Large intestine (tissue), 3 donors: ENCODE measurements around the gene GTF2IRD1. TPM values are rescaled to one million over a fixed set of nuclear protein-coding genes. Genes with fewer than 3 reads are reported as not detected.
A peak's percentile ranks its signal among the peaks of the same experiment; 100 is the strongest.
"Not testable (repeated sequence)": the region's sequence is repeated elsewhere in the genome, so short reads cannot be mapped to it uniquely, and the experiment has no call there.

ENCODE experiments used
- DNase-seq, 2 donors: peaks; one replicate each; pipeline versions ENCODE4 v3.0.0 to v3.0.0-alpha.2; 2013
- H3K27ac ChIP-seq: one replicate; pipeline ENCODE4 v1.5.1; 2013; ENCODE audit warnings: low read length
- H3K27me3 ChIP-seq: 2 replicates; pipeline ENCODE4 v1.6.1; 2013; ENCODE audit warnings: low read length; ENCODE audit not compliant: control insufficient read depth, insufficient read depth
- H3K36me3 ChIP-seq: 2 replicates; pipeline ENCODE4 v1.6.1; 2013; ENCODE audit warnings: low read length; ENCODE audit not compliant: control insufficient read depth, insufficient read depth
- H3K4me1 ChIP-seq: one replicate; pipeline ENCODE4 v1.6.1; 2013; ENCODE audit warnings: low read length; ENCODE audit not compliant: control insufficient read depth, insufficient read depth
- H3K4me3 ChIP-seq: one replicate; pipeline ENCODE4 v1.5.1; 2013; ENCODE audit warnings: low read length
- H3K9me3 ChIP-seq: one replicate; pipeline ENCODE4 v1.6.1; 2013; ENCODE audit warnings: mild to moderate bottlenecking, low read depth, low read length, moderate library complexity; ENCODE audit not compliant: control insufficient read depth
- WGBS: methylation state at CpG from one replicate; pipeline ENCODE4 v1.1.5; 2013; ENCODE audit warnings: low lambda C conversion rate; ENCODE audit not compliant: insufficient coverage; 5-methylcytosine and 5-hydroxymethylcytosine counted together
- polyA plus RNA-seq: library from polyadenylated mRNA; unstranded; fragments of 120-200 nt; gene quantifications from one replicate; pipeline ENCODE4 v1.2.1, GENCODE V29; 2013

Gene GTF2IRD1
- polyA plus RNA-seq, 1 donor, result 51.2 TPM

GRCh38 chr7:74479066-74479781, 25.5 kb downstream of the GTF2IRD1 start:
- WGBS, result no CpG with 5 or more reads among the region's 19 CpGs
- H3K27me3 ChIP-seq, result no peaks in the 10 kb centered on the region
- peaks cover 77% of the 10 kb centered on the region for H3K4me1 ChIP-seq
- H3K4me3 ChIP-seq, result no peak overlapping the region
- no peaks in the 10 kb centered on the region for H3K9me3 ChIP-seq
- DNase-seq, result no peak
- H3K36me3 ChIP-seq, result peaks cover 10% of the 10 kb centered on the region
- H3K27ac ChIP-seq, result peak overlapping the region; percentile 96

- Histone ChIP-seq H3K27ac (peak overlapping the region; percentile 96), H3K36me3 (peaks cover 5% of the 10 kb centered on the region), H3K4me1 (peaks cover 76% of the 10 kb centered on the region), H3K4me3 (peak overlapping the region; percentile 58), H3K27me3 (no peaks in the 10 kb centered on the region), H3K9me3 (no peaks in the 10 kb centered on the region)
- WGBS, result 40% methylated on average over 3 of the region's 40 CpGs
- peak; percentile 77 to 81 for DNase-seq
These were observed 26.5 kb downstream of the GTF2IRD1 start for GRCh38 chr7:74479961-74480829.

- H3K4me3 ChIP-seq, result peak overlapping the region; percentile 58
These were observed 27.2 kb downstream of the GTF2IRD1 start for GRCh38 chr7:74480861-74481417.

GRCh38 chr7:74481458-74482196, 27.9 kb downstream of the GTF2IRD1 start:
- Histone ChIP-seq H3K4me1 (peaks cover 64% of the 10 kb centered on the region), H3K36me3 (no peaks in the 10 kb centered on the region)
- WGBS, result no CpG with 5 or more reads among the region's 8 CpGs

More at GRCh38 chr7:74480861-74481417, 27.2 kb downstream of the GTF2IRD1 start:
- H3K4me1 ChIP-seq, result peaks cover 69% of the 10 kb centered on the region
- H3K27ac ChIP-seq, result peak overlapping the region; percentile 96
- DNase-seq, result peak; percentile 69 to 86
- no peaks in the 10 kb centered on the region for H3K27me3 ChIP-seq
- H3K36me3 ChIP-seq, result peaks cover 1% of the 10 kb centered on the region
- no peaks in the 10 kb centered on the region for H3K9me3 ChIP-seq
- WGBS, result no CpG with 5 or more reads among the region's 16 CpGs

GRCh38 chr7:74482197-74482467, 28.4 kb downstream of the GTF2IRD1 start:
- H3K4me3 ChIP-seq, result no peak overlapping the region
- no CpG with 5 or more reads among the region's 4 CpGs for WGBS
- no peaks in the 10 kb centered on the region for H3K9me3 ChIP-seq
- peak overlapping the region; percentile 96 for H3K27ac ChIP-seq
- DNase-seq, result no peak
- peaks cover 61% of the 10 kb centered on the region for H3K4me1 ChIP-seq
- H3K27me3 ChIP-seq, result no peaks in the 10 kb centered on the region
- no peaks in the 10 kb centered on the region for H3K36me3 ChIP-seq

More at GRCh38 chr7:74481458-74482196, 27.9 kb downstream of the GTF2IRD1 start:
- H3K9me3 ChIP-seq, result no peaks in the 10 kb centered on the region
- no peak overlapping the region for H3K4me3 ChIP-seq
- peak overlapping the region; percentile 96 for H3K27ac ChIP-seq
- DNase-seq, result no peak
- no peaks in the 10 kb centered on the region for H3K27me3 ChIP-seq

- peak; percentile 53 to 58 for DNase-seq
- WGBS, result no CpG with 5 or more reads among the region's 16 CpGs
- Histone ChIP-seq H3K4me3 (no peak overlapping the region), H3K27me3 (no peaks in the 10 kb centered on the region), H3K9me3 (no peaks in the 10 kb centered on the region), H3K27ac (peak overlapping the region; percentile 96), H3K36me3 (no peaks in the 10 kb centered on the region), H3K4me1 (peaks cover 54% of the 10 kb centered on the region)
These were observed 29.1 kb downstream of the GTF2IRD1 start for GRCh38 chr7:74482629-74483401.

GRCh38 chr7:74483402-74484336, 30.0 kb downstream of the GTF2IRD1 start:
- peak overlapping the region; percentile 96 for H3K27ac ChIP-seq
- no peaks in the 10 kb centered on the region for H3K27me3 ChIP-seq
- no peak overlapping the region for H3K4me3 ChIP-seq
- H3K9me3 ChIP-seq, result no peaks in the 10 kb centered on the region
- no peaks in the 10 kb centered on the region for H3K36me3 ChIP-seq
- no CpG with 5 or more reads among the region's 11 CpGs for WGBS
- no peak for DNase-seq
- peaks cover 54% of the 10 kb centered on the region for H3K4me1 ChIP-seq

- no peaks in the 10 kb centered on the region for H3K36me3 ChIP-seq
- no peak overlapping the region for H3K27ac ChIP-seq
- WGBS, result no CpG with 5 or more reads among the region's 7 CpGs
- no peaks in the 10 kb centered on the region for H3K9me3 ChIP-seq
- H3K4me1 ChIP-seq, result peaks cover 35% of the 10 kb centered on the region
- DNase-seq, result no peak
- no peaks in the 10 kb centered on the region for H3K27me3 ChIP-seq
- no peak overlapping the region for H3K4me3 ChIP-seq
These were observed 31.9 kb downstream of the GTF2IRD1 start for GRCh38 chr7:74485611-74486010.

GRCh38 chr7:74488518-74489030, 34.9 kb downstream of the GTF2IRD1 start:
- H3K27ac ChIP-seq, result peak overlapping the region; percentile 6
- H3K27me3 ChIP-seq, H3K4me3 ChIP-seq, H3K36me3 ChIP-seq, H3K9me3 ChIP-seq: not testable (repeated sequence)
- H3K4me1 ChIP-seq, result peaks cover 19% of the 10 kb centered on the region
- WGBS, result 90% methylated on average over 1 of the region's 8 CpGs
- peak in 1 of 2 donors; percentile 61 for DNase-seq
